GM12864 (cell line): ENCODE results near the gene UBL4A.
A peak's percentile ranks its signal among the peaks of the same experiment; 100 is the strongest.

ENCODE experiments used
- DNase-seq: peaks from one replicate; pipeline ENCODE4 v3.0.0-alpha.2; 2011; ENCODE audit warnings: low read depth
- H3K4me3 ChIP-seq: 2 replicates; pipeline ENCODE4 v1.5.1; 2011; ENCODE audit warnings: mild to moderate bottlenecking, low read depth, low read length, control low read depth
- CTCF ChIP-seq: IDR thresholded peaks from 2 replicates; pipeline ENCODE4 v1.5.1; 2011; ENCODE audit warnings: low read depth, mild to moderate bottlenecking, moderate library complexity, low read length, control low read depth, inconsistent platforms; ENCODE audit errors: missing control alignments

The UBL4A gene

GRCh38 chrX:154495472-154495922 is 9.1 kb upstream of the UBL4A start:
- H3K4me3 ChIP-seq, result no peak overlapping the region
- DNase-seq, result no peak
- no peak for TF ChIP-seq CTCF

GRCh38 chrX:154494715-154495114 is 8.3 kb upstream of the UBL4A start:
- TF ChIP-seq CTCF, result no peak
- no peak overlapping the region for H3K4me3 ChIP-seq
- DNase-seq, result no peak

- H3K4me3 ChIP-seq, result peak within 1 kb of the TSS; percentile 64
- DNase-seq, result peak; percentile 79
- no peak for TF ChIP-seq CTCF
Measured at GRCh38 chrX:154490414-154491083, 4.1 kb upstream of the UBL4A start, which contains the start of gene SLC10A3. Gene SLC10A3 (minus strand): TSS chrX:154490629. CDS start chrX:154488940, 1,689 bp downstream.

GRCh38 chrX:154490021-154490413 is 3.6 kb upstream of the UBL4A start:
- DNase-seq, result no peak
- no peak for TF ChIP-seq CTCF
- peak overlapping the region; percentile 61 for H3K4me3 ChIP-seq

GRCh38 chrX:154489182-154489581 is 2.8 kb upstream of the UBL4A start:
- peak overlapping the region; percentile 61 for H3K4me3 ChIP-seq

GRCh38 chrX:154488336-154489075 is 2.1 kb upstream of the UBL4A start:
- DNase-seq, result no peak
- no peak for TF ChIP-seq CTCF
- H3K4me3 ChIP-seq, result no peak overlapping the region

More at GRCh38 chrX:154489182-154489581, 2.8 kb upstream of the UBL4A start:
- DNase-seq, result no peak
- no peak for TF ChIP-seq CTCF
